ENCODE data around the gene SPOUT1.
"Not testable (repeated sequence)": the region's sequence is repeated elsewhere in the genome, so short reads cannot be mapped to it uniquely, and the experiment has no call there.

Gene SPOUT1, protein sequence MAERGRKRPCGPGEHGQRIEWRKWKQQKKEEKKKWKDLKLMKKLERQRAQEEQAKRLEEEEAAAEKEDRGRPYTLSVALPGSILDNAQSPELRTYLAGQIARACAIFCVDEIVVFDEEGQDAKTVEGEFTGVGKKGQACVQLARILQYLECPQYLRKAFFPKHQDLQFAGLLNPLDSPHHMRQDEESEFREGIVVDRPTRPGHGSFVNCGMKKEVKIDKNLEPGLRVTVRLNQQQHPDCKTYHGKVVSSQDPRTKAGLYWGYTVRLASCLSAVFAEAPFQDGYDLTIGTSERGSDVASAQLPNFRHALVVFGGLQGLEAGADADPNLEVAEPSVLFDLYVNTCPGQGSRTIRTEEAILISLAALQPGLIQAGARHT

DNA sequence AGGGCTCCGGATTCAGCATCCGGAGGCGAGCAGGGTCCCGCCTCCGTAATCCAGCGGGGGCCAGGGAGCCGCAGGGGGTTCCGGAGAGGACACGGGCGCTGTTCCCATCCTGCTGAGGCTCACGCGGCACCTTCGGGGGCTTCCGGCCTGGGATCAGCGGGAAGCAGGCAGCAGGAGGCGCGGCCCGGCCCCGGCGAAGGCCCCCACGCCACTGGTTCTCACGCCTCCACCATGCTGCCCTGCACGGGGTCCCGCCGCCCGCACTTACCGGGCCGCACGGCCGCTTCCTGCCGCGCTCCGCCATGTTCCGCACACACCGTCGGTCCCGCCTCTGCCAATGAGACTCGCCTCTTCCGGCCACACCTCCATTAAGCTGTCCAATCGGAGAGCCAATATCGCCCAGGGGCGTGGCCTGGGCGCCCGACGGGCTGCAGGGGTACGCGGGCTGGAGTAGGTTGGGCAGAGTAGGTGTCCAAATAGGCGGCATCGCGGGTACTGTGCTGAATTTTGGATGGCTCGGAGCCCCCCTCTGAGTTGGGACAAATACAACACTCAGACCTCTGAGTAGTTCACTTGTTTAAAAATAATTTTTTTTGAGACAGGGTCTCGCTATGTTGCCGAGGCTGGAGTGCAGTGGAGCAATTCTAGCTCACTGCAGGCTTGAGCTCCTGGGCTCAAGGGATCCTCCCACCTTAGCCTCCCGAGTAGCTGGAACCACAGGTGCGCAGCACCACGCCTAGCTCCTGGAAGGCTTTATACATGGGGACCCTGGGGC, at the start of gene SPOUT1:
Gene SPOUT1 (minus strand): TSS at position 318 of the 775 bp plus-strand sequence. CDS start 14 bp downstream, at position 304.
- peak; percentile 100 for DNase-seq (ENCODE audit: low spot score)

DNA sequence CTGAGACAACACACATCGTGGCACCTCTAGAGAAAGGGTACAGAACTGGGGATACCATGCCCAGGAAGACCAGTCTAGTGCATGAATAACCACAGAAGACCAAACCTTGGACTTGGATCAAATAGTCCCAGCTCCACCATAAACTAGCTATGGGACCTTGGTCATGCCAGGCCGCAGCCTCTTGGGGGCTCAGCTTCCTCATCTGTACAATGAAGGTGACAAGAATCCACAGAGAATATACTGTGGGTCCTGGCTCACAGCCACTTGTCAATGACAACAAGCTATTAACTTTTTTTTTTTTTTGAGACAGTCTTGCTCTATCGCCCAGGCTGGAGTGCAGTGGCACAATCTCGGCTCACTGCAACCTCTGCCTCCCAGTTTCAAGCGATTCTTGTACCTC, 48.3 kb upstream of the SPOUT1 start:
- no peak for DNase-seq (ENCODE audit: low spot score)

DNA sequence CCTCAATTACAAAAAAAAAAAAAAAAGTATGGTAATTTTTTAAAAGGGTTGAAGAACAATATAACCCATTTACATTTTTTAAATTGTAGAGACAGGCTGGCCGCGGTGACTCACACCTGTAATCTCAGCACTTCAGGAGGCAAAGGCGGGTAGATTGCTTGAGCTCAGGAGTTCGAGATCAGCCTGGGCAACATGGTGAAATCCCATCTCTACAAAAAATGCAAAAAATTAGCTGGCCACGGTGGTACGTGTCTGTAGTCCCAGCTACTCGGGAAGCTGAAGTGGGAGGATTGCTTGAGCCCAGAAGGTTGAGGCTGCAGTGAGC, 41.3 kb upstream of the SPOUT1 start:
- not testable (repeated sequence) for DNase-seq (ENCODE audit: low spot score)

DNA sequence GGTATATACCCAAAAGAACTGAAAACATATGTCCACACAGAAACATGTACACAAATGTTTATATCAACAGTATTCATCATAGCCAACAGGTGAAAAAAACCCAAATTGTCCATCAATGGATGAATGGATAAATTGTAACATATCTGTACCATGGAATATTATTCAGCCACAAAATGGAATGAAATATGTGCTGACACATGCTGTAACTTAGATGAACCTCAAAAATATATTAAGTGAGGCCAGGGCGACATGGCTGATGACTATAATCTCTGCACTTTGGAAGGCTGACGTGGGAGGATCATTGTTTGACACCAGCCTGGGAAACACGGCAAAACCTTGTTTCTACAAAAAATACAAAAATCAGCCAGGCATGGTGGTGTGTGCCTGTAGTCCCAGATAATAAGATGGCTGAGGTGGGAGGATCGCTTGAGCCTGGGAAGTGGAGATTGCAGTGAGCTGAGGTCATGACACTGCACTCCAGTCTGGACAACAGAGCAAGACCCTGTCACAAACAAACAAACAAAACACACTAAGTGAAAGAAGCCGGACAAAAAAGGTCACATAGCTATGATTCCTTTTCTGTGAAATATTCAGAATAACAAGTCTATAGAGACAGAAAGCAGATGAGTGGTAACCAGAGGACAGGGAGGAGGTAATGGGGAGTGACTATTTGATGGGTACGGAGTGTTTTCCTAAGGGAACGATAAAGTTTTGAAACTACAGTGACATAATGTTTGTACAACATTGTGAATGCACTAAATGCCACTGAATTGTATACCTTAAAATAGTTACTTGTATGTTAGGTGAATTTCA, 40.7 kb upstream of the SPOUT1 start:
- DNase-seq (ENCODE audit: low spot score): no peak

DNA sequence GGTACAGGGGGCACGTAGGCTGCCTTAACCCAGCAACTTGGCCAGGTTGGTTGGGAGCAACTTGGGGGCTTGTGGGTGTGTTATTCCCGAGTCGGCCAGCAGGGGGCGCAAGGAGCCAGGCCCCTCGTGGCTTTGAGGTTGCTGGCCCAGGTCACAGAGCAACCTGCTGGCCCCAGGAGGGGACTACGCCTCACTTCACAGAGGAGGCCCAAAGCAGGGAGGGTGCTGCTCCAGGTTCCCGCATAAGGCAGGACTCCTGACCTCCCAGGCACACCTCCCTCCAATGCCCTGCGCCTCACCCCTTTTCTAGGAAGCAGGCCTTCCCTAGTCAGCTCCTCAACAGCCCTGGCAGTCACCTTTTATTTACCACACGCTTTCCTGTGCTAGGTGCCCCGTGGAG, 34.1 kb upstream of the SPOUT1 start:
- DNase-seq (ENCODE audit: low spot score): peak; percentile 91

DNA sequence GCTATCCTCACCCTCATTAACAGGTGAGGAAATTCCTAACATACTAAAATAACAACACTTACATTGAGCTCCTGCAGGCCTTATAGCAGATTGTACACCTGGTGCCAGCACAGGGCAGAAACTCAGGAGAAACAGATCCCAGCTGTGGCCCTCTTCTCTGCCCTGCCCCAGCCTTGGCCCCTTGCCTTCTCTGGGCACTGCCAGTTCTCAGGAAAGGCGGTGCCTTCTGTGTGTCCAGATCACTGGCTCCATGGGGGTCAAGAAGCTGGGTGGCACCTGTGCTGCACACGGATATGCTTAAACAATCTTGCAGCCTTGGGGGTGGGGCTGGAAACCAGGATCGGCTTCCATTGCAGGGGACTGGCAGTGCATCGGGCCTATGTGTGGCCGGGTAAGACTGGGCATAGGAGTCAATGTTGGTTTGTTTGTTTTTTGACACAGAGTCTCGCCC, 32.8 kb upstream of the SPOUT1 start:
- DNase-seq (ENCODE audit: low spot score): no peak

DNA sequence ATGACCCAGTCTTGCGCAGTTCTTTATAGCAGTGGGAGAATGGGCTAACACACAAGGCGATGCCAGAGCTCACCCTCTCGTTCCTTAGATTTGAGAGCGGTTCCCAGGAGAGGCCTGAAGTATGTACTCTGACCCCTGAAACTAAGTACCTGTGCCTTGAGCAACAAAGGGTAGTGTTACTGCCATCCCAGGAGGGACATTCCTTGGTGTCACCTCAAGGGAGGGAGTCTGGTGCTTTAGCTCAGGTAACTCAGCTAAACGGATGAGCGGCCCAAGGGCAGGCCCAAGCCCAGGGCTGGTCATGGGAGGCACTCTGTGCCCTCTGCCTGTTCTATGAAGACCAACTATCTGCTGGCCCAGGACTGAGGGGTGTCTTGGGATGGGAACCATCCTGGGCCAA, 31.9 kb upstream of the SPOUT1 start:
- DNase-seq (ENCODE audit: low spot score): no peak

DNA sequence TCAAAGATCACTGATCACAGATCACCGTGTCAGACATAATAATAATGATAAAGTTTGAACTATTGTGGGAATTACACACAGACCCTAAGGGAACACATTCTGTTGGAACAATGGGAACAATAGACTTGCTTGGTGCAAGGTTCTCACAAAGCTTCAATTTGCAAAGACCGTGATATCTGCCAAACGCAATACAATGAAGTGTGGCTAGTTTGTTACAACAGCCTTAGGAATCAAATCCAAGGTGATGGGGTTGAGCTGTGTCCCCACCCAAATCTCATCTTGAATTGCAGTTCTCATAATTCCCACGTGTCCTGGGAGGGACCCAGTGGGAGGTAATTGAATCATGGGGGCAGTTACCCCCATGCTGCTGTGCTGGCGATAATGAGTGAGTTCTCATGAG, 31.3 kb upstream of the SPOUT1 start:
- no peak for DNase-seq (ENCODE audit: low spot score)

DNA sequence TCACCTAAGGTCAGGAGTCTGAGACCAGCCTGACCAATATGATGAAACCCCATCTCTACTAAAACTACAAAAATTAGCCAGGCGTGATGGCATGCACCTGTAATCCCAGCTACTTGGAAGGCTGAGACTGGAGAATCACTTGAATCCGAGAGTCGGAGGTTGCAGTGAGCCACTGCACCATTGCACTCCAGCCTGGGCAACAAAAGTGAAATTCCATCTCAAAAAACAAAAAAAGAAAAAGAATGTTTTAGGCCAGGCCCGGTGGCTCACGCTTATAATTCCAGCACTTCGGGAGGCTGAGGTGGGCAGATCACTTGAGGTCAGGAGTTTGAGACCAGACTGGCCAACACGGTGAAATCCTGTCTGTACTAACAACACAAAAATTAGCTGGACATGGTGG, 28.9 kb upstream of the SPOUT1 start:
- not testable (repeated sequence) for DNase-seq (ENCODE audit: low spot score)

DNA sequence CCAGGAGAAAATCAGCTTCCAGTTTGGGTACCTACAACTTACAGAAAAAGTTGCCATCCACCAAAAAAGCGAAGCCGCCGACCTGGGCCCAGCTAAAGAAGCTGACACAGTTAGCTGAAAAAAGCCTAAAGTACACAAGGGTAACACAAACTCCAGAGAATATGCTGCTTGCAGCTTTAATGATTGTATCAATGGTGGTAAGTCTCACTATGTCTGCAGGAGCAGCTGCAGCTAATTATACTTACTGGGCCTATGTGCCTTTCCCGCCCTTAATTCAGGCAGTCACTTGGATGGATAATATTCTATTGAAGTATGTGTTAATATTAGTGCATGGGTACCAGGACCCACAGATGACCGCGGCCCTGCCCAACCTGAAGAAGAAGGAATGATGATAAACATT, 24.9 kb upstream of the SPOUT1 start:
- DNase-seq (ENCODE audit: low spot score): not testable (repeated sequence)

DNA sequence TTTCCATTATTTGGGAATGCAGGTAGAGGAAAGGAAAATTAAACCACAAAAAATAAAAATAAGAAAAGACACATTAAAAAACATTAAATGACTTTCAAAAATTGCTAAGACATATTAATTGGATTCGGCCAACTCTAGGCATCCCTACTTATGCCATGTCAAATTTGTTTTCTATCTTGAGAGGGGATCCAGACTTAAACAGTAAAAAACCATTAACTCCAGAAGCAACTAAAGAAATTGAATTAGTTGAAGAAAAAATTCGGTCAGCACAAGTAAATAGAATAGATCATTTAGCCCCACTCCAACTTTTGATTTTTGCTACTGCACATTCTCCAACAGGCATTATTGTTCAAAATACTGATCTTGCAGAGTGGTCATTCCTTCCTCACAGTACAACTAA, 23.1 kb upstream of the SPOUT1 start:
- DNase-seq (ENCODE audit: low spot score): not testable (repeated sequence)

DNA sequence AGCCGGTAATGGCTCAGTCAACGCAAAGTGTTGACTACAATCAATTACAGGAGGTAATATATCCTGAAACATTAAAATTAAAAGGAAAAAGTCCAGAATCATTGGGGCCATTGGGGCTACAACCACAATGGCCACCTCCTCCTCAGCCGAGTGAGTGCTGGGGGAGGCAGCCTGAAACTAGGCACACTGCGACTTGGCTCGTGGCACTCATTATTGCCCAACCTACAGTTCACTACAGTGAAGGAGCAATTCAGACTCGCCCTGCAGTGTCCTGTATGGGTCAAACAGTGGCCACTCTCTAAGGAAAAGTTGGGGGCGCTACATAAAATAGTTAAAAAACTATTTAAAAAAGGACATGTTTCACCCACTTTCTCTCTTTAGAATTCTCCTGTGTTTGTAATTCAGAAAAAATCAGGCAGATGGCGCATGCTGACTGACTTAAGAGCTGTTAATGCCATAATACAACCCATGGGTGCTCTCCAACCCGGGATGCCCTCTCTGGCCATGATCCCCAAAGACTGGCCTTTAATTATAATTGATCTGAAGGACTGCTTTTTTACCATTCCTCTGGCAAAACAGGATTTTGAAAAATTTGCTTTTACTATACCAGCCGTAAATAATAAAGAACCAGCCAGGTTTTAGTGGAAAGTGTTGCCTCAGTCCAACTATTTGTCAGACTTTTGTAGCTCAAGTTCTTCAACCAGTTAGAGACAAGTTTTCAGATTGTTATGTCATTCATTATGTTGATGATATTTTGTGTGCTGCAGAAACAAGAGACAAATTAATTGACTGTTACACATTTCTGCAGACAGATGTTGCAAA, 22.4 kb upstream of the SPOUT1 start:
- not testable (repeated sequence) for DNase-seq (ENCODE audit: low spot score)

DNA sequence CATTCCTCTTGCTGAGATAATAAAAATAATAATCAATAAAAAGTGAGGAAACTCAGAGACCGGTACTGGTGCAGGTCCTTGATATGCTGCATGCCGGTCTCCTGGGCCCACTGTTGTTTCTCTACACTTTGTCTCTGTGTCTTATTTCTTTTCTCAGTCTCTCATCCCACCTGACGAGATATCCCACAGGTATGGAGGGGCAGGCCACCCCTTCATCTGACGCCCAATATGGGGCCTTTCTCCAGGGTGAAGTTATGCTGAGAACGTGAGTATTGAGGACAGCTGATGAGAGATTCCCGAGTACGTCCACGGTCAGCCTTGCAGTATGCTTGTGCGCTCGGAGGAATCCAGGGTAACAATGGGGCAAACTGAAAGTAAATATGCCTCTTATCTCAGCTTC, 21.4 kb upstream of the SPOUT1 start:
- not testable (repeated sequence) for DNase-seq (ENCODE audit: low spot score)

DNA sequence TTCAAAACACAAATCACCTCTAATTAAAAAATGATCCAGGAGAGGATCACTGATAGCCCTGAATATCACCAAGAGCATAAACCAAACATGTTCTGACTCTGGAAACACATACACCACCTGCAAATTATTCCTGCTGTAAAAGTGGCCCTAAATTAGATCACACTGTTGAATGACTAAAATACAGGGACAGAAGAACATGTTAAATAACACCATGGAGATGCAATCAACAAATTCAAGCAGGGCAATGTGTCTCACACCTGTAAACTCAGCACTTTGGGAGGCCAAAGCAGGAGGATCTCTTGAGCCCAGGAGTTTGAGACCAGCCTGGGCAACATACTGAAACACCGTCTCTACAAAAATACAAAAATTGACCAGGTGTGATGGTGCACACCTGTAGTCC, 18.2 kb upstream of the SPOUT1 start:
- no peak for DNase-seq (ENCODE audit: low spot score)

DNA sequence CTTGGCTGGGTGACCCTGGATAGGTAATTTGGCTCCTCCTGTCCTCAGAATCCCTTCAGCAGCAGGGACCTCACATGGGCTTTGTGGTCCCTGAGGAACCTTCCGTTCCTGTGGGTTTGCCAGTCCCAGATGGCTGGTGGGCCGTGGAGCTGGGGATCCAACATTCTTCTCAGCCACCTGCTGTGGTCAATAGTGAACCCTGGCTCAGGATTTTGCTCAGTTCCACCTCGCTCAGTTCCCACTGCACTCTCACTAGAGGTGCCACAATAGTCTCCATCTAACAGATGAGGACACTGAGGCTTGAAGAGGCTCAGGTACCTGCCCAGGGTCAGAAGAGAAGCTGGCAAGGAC, 17.1 kb upstream of the SPOUT1 start:
- no peak for DNase-seq (ENCODE audit: low spot score)

DNA sequence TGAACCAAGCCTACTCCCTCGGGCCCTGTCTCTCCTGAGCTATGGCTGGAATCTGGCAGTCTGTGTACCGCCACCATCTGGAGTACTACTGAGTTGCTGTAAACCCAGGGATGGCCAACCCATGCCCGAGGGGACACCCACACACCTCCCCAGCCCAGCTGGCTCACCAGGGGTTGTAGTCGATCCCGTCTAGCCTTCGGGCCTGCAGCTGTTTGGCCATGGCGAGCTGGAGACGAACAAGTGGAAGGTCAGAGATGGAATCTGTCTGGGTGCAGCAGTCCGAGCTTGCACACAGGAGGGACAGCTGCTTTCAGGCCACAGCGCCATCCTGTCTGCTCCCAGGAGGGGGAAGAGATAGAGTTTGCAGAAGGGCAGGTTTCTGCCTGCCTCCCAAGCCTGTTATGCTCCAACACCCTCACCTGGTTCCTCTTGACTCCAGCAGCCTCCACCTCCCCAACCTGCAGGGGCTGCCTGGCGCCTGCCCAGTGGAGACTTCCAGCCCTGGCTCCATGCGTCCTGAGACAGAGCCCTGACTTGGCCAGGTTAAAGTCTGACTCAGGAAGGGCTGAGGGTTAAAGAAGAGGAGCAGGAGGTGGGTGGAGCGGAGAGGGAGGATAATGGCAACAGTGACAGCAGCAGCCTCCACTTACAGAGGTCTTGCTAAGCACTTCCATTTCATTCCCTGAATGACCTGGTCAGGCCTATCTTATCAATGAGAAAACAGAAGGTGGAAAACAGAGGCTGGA, 15.8 kb upstream of the SPOUT1 start:
- DNase-seq (ENCODE audit: low spot score): peak; percentile 71

DNA sequence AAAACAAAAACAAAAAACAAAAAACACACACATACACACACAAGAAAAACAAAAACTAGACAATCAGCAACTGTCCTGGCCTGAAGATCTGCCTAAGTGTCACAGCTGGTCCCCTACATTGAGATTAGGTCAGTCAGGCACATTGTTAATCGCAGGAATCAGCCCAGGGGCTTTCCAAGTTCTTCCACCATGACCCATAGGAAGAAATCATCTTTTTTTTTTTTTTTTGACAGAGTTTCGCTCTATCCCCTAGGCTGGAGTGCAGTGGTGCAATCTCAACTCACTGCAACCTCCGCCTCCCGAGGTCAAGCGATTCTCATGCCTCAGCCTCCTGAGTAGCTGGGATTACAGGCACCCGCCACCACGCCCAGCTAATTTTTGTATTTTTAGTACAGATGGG, 13.6 kb upstream of the SPOUT1 start:
- not testable (repeated sequence) for DNase-seq (ENCODE audit: low spot score)

DNA sequence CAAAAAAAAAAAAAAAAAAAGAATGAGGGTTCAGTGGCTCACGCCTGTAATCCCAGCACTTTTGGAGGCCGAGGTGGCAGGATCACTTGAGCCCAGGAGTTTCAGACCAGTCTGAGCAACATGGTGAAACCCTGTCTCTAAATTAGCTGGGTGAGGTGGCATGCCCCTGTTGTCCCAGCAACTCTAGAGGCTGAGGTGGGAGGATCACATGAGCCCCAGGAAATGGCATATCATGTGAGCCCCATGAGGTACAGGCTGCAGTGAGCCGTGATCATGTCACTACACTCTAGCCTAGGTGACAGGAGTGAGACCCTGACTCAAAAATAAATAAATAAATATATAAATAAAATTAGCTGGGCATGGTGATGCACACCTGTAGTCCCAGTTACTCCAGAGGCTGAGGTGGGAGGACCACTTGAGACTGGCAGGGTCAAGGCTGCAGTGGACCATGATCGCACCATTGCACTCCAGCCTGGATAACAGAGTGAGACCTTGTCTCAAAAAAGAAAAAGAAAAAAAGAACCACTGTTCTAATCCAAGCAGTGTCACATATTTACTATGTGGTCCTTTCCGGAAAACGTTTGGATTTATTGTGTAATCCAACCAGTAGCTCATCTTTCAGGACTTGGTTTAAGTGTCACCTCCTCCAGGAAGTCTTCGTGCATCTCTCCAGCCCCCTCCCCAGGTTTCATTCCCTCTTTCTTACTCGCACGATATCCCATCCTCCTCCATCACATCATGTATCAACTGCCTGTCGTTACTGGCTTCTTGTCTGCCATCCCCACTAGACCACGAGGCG, 12.3 kb upstream of the SPOUT1 start:
- no peak for DNase-seq (ENCODE audit: low spot score)

DNA sequence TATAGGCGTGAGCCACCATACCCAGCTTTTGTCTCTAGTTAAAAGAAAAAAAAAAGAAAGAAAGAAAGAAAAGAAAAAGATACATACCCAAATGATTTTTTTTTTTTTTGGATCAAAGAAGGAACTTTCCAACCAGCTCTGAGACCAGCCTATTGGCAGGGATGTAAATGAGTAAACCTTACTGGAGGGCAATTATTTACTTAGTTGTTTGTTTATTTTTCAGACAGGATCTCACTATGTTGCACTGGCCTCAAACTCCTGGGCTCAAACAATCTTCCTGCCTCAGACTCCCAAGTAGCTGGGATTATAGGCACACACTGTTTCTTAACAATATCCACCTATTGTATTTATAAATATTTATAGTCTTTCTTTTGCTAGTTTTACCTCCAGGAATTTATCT, 10.9 kb upstream of the SPOUT1 start:
- no peak for DNase-seq (ENCODE audit: low spot score)

DNA sequence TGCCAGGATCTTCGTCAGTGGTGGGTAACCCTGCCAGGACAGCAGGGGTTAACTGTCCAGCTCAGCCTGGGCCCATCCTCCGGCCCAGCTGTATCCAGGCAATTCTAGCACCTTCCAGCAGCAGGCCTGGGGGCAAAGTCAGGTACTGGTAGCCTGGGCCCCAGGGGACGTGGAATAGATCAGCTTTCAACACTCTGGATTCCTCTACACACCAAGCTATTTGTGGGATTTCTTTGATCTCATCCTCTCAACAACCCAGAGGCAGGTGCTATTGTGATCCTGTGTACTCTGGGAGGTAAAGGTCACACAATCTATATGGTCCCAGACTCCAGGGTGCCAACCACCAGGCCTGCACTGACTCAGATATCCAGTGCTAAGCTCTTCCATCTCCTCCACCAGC, 8.7 kb upstream of the SPOUT1 start:
- no peak for DNase-seq (ENCODE audit: low spot score)

All from iPS-NIHi11 (cell line).